Progenitor cell of endocrine pancreas (in vitro differentiated cells): Measurements from ENCODE around the gene DIS3L2. TPM values are rescaled to one million over a fixed set of nuclear protein-coding genes. Genes with fewer than 3 reads are reported as not detected.
A peak's percentile ranks its signal among the peaks of the same experiment; 100 is the strongest.
"Not testable (repeated sequence)": the region's sequence is repeated elsewhere in the genome, so short reads cannot be mapped to it uniquely, and the experiment has no call there.

ENCODE experiments used
- DNase-seq: peaks from one replicate; pipeline ENCODE4 v3.0.0; 2021; ENCODE audit warnings: low spot score; ENCODE audit not compliant: unreplicated experiment
- H3K27ac Mint-ChIP-seq: 2 replicates; pipeline ENCODE4 v1.8.0; 2021; ENCODE audit warnings: mild to moderate bottlenecking, moderate library complexity, mixed read lengths
- H3K27me3 Mint-ChIP-seq: 2 replicates; pipeline ENCODE4 v1.8.0; 2021; ENCODE audit warnings: mixed read lengths
- H3K36me3 Mint-ChIP-seq: 2 replicates; pipeline ENCODE4 v1.8.0; 2022; ENCODE audit warnings: mixed read lengths; ENCODE audit not compliant: insufficient read depth
- H3K4me1 Mint-ChIP-seq: 2 replicates; pipeline ENCODE4 v1.8.0; 2021; ENCODE audit warnings: low read depth, mixed read lengths
- H3K4me3 Mint-ChIP-seq: 2 replicates; pipeline ENCODE4 v1.8.0; 2021; ENCODE audit warnings: low read depth, mild to moderate bottlenecking, moderate library complexity, mixed read lengths
- H3K9me3 Mint-ChIP-seq: 2 replicates; pipeline ENCODE4 v1.8.0; 2021; ENCODE audit warnings: low read depth, mixed read lengths
- total RNA-seq: library from RNA; stranded (reverse); gene quantifications from 2 replicates; pipeline ENCODE4 v1.2.1, GENCODE V29; 2021
- TF ChIP-seq, protein P1 (sequence below): fragments of 200-600 bp; sonication (generic); IDR thresholded peaks from one replicate; pipeline ENCODE4 v1.5.0; 2021; ENCODE audit warnings: antibody characterized with exemption, mild to moderate bottlenecking; ENCODE audit not compliant: unreplicated experiment

The DIS3L2 gene
- total RNA-seq, 1 donor from 2014 or later, result 59.3 TPM

DNA sequence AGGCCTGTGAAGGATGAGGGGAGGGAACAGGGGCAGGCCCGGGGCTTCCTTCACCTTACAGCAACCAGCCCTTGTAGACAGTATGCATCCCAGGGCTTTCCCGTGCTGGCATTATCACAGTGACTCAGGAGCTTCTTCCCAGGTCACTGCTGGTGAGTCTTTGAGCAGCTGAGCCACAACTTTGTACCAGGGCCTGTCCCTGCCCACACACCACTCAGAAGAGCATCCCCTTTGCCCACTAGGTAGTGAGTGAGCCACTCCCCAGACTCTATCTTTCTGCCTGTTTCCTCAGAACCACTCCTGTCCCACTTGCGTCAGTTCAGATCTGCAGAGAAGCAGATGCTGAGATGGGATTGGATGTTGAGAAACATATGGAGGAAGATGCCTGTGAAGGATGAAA, 347.5 kb downstream of the DIS3L2 start:
- Mint-ChIP-seq H3K4me1 (no peaks in the 10 kb centered on the region), H3K27ac (no peak overlapping the region), H3K36me3 (peaks cover 15% of the 10 kb centered on the region), H3K4me3 (no peak overlapping the region), H3K9me3 (peaks cover 21% of the 10 kb centered on the region), H3K27me3 (no peaks in the 10 kb centered on the region)
- DNase-seq, result no peak
- TF ChIP-seq, protein P1, sequence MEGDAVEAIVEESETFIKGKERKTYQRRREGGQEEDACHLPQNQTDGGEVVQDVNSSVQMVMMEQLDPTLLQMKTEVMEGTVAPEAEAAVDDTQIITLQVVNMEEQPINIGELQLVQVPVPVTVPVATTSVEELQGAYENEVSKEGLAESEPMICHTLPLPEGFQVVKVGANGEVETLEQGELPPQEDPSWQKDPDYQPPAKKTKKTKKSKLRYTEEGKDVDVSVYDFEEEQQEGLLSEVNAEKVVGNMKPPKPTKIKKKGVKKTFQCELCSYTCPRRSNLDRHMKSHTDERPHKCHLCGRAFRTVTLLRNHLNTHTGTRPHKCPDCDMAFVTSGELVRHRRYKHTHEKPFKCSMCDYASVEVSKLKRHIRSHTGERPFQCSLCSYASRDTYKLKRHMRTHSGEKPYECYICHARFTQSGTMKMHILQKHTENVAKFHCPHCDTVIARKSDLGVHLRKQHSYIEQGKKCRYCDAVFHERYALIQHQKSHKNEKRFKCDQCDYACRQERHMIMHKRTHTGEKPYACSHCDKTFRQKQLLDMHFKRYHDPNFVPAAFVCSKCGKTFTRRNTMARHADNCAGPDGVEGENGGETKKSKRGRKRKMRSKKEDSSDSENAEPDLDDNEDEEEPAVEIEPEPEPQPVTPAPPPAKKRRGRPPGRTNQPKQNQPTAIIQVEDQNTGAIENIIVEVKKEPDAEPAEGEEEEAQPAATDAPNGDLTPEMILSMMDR, result no peak

DNA sequence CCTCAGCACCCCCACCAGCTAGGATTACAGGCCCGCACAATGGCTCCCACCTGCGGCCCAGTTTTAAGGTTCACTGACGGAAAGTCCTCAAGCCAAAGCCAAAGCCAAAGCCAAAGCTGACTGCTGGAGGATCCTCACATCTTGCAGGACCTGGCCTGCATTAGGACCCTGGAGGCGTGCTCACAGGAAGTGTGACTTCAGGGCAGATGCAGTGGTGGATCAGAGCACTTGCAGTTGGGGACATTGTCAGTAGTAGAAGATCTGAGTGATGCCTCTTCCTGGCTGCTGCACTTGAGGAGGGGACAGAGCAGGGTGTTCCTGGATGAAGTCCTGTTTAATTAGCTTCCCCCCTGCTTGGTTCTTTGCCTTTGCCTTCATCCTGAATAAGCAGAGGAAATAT, 348.1 kb downstream of the DIS3L2 start:
- Mint-ChIP-seq H3K9me3 (peaks cover 21% of the 10 kb centered on the region), H3K36me3 (peaks cover 11% of the 10 kb centered on the region), H3K27me3 (no peaks in the 10 kb centered on the region), H3K4me3 (no peak overlapping the region), H3K4me1 (no peaks in the 10 kb centered on the region), H3K27ac (no peak overlapping the region)
- TF ChIP-seq, protein P1, result no peak
- no peak for DNase-seq

DNA sequence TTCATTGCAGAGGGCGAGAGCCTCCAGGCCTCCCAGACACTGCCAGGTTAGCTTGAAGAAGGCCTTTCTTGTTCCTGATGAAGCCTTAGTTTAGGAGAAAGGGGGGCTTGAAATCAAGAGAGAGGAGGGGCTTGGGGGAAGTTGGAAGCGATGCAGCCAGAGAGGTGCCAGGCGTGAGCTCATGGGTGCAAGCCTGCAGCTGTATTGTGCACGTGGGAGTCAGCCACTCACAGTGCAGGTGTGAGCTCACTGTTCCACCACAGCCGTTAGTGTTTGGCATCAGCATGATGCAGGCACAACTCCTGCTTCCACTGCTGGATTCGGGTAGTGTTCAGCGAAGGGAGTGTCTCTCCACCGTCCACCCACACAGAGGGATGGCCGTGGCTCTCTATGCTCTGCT, 348.6 kb downstream of the DIS3L2 start:
- TF ChIP-seq, protein P1, result no peak
- Mint-ChIP-seq H3K4me1 (no peaks in the 10 kb centered on the region), H3K36me3 (peaks cover 12% of the 10 kb centered on the region), H3K27ac (no peak overlapping the region), H3K4me3 (no peak overlapping the region), H3K9me3 (peaks cover 21% of the 10 kb centered on the region), H3K27me3 (no peaks in the 10 kb centered on the region)
- DNase-seq, result no peak

DNA sequence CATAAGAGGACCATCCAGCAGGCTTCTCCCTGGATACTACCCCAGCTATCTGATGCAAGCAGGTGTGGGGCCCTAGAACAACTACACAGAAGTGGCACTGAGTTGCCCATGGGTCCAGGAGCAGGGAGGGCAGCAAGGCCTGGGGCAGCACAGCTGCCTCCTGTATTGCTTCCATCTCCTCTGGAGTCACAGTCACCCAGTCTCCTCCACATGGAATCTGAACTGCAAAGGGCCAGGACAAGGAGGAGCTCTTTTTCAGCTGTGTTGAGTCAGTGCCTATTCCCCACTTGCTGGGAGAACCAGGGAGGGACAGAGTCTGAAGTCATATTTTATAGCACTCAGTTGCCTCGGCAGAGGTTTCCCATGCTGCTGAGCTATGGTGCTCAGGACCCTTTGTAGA, 349.2 kb downstream of the DIS3L2 start:
- TF ChIP-seq, protein P1, result no peak
- H3K36me3 Mint-ChIP-seq, result peaks cover 12% of the 10 kb centered on the region
- H3K27ac Mint-ChIP-seq, result no peak overlapping the region
- no peak overlapping the region for H3K4me3 Mint-ChIP-seq
- DNase-seq, result no peak
- peaks cover 21% of the 10 kb centered on the region for H3K9me3 Mint-ChIP-seq
- H3K27me3 Mint-ChIP-seq, result no peaks in the 10 kb centered on the region
- no peaks in the 10 kb centered on the region for H3K4me1 Mint-ChIP-seq

DNA sequence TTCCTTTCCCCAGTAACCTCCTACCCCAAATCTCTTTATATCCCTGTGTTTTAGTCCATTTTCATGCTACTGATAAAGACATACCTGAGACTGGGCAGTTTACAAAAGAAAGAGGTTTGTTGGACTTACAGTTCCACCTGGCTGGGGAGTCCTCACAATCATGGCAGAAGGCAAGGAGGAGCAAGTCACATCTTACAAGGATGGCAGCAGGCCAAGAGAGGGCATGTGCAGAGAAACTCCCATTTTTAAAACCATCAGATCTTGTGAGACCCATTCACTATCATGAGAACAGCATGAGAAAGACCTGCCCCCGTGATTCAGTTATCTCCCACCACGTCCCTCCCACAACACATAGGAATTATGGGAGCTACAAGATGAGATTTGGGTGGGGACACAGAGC, 352.1 kb downstream of the DIS3L2 start:
- peaks cover 12% of the 10 kb centered on the region for H3K4me1 Mint-ChIP-seq
- not testable (repeated sequence) for H3K27me3 Mint-ChIP-seq, DNase-seq, H3K4me3 Mint-ChIP-seq, H3K27ac Mint-ChIP-seq
- H3K36me3 Mint-ChIP-seq, result peaks cover 12% of the 10 kb centered on the region
- H3K9me3 Mint-ChIP-seq, result peaks cover 21% of the 10 kb centered on the region

DNA sequence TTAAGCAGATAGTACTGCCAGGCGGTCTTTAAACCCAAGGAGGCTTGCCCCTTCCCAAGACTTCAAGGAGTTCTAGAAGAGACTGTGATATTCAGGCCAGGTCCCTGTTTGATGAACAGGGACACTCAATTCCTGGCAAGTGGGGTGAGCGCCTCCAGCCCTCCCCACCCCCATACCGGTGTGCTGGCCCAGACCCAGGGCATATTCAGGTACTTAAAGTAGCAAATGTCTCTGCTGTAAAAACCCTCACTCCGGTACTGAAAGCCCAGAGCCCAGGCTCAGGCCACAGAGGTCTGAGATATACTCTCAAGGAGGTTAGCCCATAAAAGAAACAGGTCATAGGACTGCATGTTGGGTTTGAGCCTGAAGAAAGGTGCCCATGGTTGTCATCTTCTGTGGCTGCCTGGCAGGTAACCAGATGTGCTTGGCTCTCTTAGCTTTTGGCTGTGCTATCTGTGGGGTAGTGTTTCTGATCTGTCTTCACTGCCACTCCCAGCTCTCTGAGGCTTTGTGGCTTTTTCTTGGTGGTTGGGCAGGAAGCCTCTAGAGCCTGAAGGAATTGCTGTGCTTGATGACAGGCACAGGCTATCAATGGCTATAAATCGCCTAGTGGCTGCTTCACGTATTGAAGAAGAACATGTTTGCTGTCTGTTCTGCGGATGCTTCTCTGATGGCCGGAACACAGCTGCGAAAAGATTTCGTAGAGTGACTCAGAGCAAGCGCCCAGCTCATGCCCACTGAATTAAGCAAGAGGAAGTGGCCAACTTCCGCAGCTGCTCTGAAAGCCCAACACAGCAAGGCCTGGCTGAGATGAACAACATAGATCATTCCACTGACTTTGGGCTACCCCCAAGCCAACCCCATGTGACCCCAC, 353.8 kb downstream of the DIS3L2 start:
- peaks cover 21% of the 10 kb centered on the region for H3K9me3 Mint-ChIP-seq
- H3K4me3 Mint-ChIP-seq, result no peak overlapping the region
- peaks cover 17% of the 10 kb centered on the region for H3K4me1 Mint-ChIP-seq
- H3K36me3 Mint-ChIP-seq, result peaks cover 12% of the 10 kb centered on the region
- H3K27ac Mint-ChIP-seq, result peak overlapping the region; percentile 16
- TF ChIP-seq, protein P1, result no peak
- H3K27me3 Mint-ChIP-seq, result no peaks in the 10 kb centered on the region
- DNase-seq, result no peak
